GM12801 (cell line): Measurements from ENCODE around the gene PFKFB4.

Source experiments
- TF ChIP-seq, protein P1 (sequence below): IDR thresholded peaks from one replicate; pipeline ENCODE4 v1.5.1; 2011; ENCODE audit warnings: control low read depth; ENCODE audit not compliant: insufficient read length; ENCODE audit errors: extremely low read depth

Gene PFKFB4

GRCh38 chr3:48556796-48557626 lies at the start of gene PFKFB4:
Gene PFKFB4 (minus strand): TSS chr3:48556803. CDS start chr3:48556777, 26 bp downstream.
- TF ChIP-seq, protein P1, sequence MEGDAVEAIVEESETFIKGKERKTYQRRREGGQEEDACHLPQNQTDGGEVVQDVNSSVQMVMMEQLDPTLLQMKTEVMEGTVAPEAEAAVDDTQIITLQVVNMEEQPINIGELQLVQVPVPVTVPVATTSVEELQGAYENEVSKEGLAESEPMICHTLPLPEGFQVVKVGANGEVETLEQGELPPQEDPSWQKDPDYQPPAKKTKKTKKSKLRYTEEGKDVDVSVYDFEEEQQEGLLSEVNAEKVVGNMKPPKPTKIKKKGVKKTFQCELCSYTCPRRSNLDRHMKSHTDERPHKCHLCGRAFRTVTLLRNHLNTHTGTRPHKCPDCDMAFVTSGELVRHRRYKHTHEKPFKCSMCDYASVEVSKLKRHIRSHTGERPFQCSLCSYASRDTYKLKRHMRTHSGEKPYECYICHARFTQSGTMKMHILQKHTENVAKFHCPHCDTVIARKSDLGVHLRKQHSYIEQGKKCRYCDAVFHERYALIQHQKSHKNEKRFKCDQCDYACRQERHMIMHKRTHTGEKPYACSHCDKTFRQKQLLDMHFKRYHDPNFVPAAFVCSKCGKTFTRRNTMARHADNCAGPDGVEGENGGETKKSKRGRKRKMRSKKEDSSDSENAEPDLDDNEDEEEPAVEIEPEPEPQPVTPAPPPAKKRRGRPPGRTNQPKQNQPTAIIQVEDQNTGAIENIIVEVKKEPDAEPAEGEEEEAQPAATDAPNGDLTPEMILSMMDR: no peak

DNA sequence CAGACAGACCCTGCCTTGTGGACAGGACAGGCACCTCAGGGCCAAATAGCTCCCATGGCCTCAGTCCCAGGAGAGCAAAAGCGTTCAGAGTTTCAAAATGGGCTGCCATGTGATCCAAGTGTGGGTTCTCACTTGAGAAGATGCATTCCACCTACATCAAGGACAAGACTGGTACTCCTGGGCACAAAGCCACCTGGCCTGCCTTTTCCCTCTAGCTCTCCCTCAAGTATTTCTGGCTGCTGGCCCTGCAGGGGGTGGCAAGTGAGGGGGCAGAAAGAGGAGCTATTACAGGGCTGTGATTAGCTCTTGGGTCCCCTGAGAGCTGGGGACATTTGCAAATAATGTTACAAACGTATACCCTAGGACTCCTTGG lies 45.0 kb upstream of the PFKFB4 start:
- TF ChIP-seq, protein P1: no peak

DNA sequence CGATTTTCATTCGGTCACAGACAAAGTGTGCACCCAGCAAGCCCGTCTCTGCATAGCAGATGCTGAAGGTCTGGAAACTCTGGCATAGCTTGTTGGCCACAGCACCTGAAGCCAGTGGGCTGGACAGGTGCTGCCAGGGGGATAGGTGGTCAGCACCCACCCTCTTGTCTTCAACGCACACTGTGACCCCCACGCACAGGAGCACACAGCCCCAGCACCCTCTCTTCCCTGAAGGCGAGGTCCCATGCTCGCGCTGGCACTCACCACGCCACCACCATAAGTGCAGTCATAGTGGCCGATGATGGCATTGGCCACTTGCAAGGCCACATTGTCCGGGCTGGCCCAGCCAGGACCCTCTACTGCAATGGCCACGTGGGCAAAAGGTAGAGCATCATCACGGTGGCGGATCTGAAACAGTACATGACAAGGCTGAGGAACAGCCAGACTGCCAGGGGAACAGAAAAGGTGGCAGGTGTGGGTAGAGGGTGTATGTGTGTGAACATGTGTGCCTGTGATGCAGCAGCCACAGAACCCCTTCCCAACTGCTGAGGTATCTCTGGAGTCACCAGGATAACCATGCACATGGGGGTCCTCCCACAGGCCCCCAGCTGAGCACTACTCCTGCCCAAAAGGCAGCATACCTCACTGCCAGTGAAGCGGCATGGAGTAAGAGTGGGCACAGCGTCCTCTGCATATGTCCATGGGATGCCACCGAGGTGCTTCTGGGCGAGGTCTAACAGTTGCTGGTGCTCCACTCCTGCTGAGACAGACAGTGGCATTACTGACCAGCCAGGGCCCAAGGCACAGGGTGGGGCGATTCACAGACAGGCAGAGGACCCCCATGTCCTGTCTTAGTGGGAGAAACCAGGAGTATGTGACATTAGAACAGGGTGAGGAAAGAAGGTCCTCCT lies 44.4 kb upstream of the PFKFB4 start:
- TF ChIP-seq, protein P1: no peak

GRCh38 chr3:48599509-48600285 lies 43.1 kb upstream of the PFKFB4 start:
- TF ChIP-seq, protein P1: no peak

DNA sequence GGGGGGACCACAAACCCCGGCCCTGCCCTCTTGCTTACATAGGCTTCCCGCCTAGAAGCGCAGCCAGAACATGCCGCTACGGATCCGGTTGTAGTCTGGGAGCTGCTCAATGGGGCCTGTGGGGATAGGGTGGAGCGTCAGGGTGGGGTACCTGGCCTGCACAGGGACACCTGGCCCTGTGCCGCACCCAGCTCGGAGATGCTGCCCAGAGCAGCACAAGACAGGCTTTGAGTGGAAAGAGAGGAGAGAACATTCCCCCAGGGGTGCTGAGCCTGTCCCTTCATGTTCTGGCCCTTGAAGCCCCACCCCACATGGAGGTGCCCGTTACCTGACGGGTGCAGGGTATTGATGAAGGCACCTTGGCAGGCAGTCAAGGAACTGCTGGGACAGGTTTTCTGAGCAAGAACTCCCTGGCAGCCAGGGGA lies 42.5 kb upstream of the PFKFB4 start:
- TF ChIP-seq, protein P1: no peak

- TF ChIP-seq, protein P1: no peak
Observed at GRCh38 chr3:48598323-48599076, 41.9 kb upstream of the PFKFB4 start.
